OCI-LY1 (cell line): ENCODE data around the gene OR2A12.
"Not testable (repeated sequence)": the region's sequence is repeated elsewhere in the genome, so short reads cannot be mapped to it uniquely, and the experiment has no call there.

Source experiments
- H2AFZ ChIP-seq: fragments of 200-600 bp; sonication (generic), shearing (Covaris generic); 2 replicates; pipeline ENCODE4 v1.6.0; 2014; ENCODE audit warnings: antibody characterized with exemption, mild to moderate bottlenecking, low read length
- H3F3A ChIP-seq: fragments of 200-600 bp; sonication (generic), shearing (Covaris generic); 2 replicates; pipeline ENCODE4 v1.6.0; 2014; ENCODE audit warnings: mild to moderate bottlenecking, antibody characterized with exemption, low read length, moderate library complexity; ENCODE audit not compliant: insufficient read depth
- H3K27ac ChIP-seq: fragments of 200-600 bp; sonication (generic); 2 replicates; pipeline ENCODE4 v1.5.1; 2014; ENCODE audit warnings: low read length, mixed run types, mild to moderate bottlenecking, low read depth; ENCODE audit not compliant: poor library complexity, severe bottlenecking
- H3K27me3 ChIP-seq: fragments of 200-600 bp; sonication (generic); 2 replicates; pipeline ENCODE4 v1.6.0; 2014; ENCODE audit warnings: antibody characterized with exemption, mild to moderate bottlenecking, low read length, moderate library complexity; ENCODE audit not compliant: insufficient read depth
- H3K36me3 ChIP-seq: fragments of 200-600 bp; sonication (generic); 2 replicates; pipeline ENCODE4 v1.6.1; 2014; ENCODE audit warnings: mild to moderate bottlenecking, antibody characterized with exemption, low read length, moderate library complexity, mixed read lengths; ENCODE audit not compliant: insufficient read depth
- H3K4me1 ChIP-seq: fragments of 200-600 bp; sonication (generic); 2 replicates; pipeline ENCODE4 v1.5.1; 2014; ENCODE audit warnings: mild to moderate bottlenecking, low read length, moderate library complexity; ENCODE audit not compliant: insufficient read depth, severe bottlenecking
- H3K4me2 ChIP-seq: fragments of 200-600 bp; sonication (generic), shearing (Covaris generic); 2 replicates; pipeline ENCODE4 v1.6.1; 2014; ENCODE audit warnings: low read length
- H3K4me3 ChIP-seq: fragments of 200-600 bp; sonication (generic); 2 replicates; pipeline ENCODE4 v1.5.1; 2014; ENCODE audit warnings: low read length, low read depth, mild to moderate bottlenecking, mixed read lengths; ENCODE audit not compliant: poor library complexity, severe bottlenecking
- H3K79me2 ChIP-seq: fragments of 200-600 bp; shearing (Covaris generic); 2 replicates; pipeline ENCODE4 v1.6.1; 2016; ENCODE audit warnings: mixed run types, low read length, mixed read lengths; ENCODE audit not compliant: insufficient read depth
- H3K9ac ChIP-seq: fragments of 200-600 bp; sonication (generic), shearing (Covaris generic); 2 replicates; pipeline ENCODE4 v1.6.1; 2014; ENCODE audit warnings: mild to moderate bottlenecking, low read length, mixed read lengths
- H3K9me2 ChIP-seq: fragments of 200-600 bp; sonication (generic), shearing (Covaris generic); 2 replicates; pipeline ENCODE4 v1.6.1; 2014; ENCODE audit warnings: low read depth, mild to moderate bottlenecking, low read length, mixed read lengths
- H3K9me3 ChIP-seq: fragments of 200-600 bp; shearing (Covaris generic); 2 replicates; pipeline ENCODE4 v1.6.1; 2014; ENCODE audit warnings: low read length, mixed read lengths
- H4K20me1 ChIP-seq: fragments of 200-600 bp; sonication (generic), shearing (Covaris generic); 2 replicates; pipeline ENCODE4 v1.6.0; 2016; ENCODE audit warnings: mild to moderate bottlenecking, low read length; ENCODE audit not compliant: insufficient read depth
- EZH2 ChIP-seq: fragments of 200-600 bp; sonication (generic), shearing (Covaris generic); IDR thresholded peaks from 2 replicates; pipeline ENCODE4 v1.8.0; 2017; ENCODE audit warnings: borderline replicate concordance, mixed run types, mild to moderate bottlenecking, antibody characterized with exemption, low read length, moderate library complexity, mixed read lengths
- TF ChIP-seq, protein P1 (sequence below): fragments of 200-600 bp; sonication (generic), shearing (Covaris generic); IDR thresholded peaks from 2 replicates; pipeline ENCODE4 v1.5.1; 2017; ENCODE audit warnings: mild to moderate bottlenecking, antibody characterized with exemption, low read length, moderate library complexity, mixed read lengths

The OR2A12 gene

GRCh38 chr7:144118341-144118740, 32.3 kb downstream of the OR2A12 start:
- no peaks in the 10 kb centered on the region for H3K9me3 ChIP-seq
- no peak overlapping the region for H3K4me3 ChIP-seq
- no peaks in the 10 kb centered on the region for H3K36me3 ChIP-seq
- no peak overlapping the region for H3K27ac ChIP-seq
- H3K9ac ChIP-seq, result no peak overlapping the region
- H3K27me3 ChIP-seq, result no peaks in the 10 kb centered on the region
- H3K4me1 ChIP-seq, result no peaks in the 10 kb centered on the region
- 0 out of 2 replicates have a peak, but pooled peaks cover 3% of the 10 kb centered on the region for H3F3A ChIP-seq
- H3K4me2 ChIP-seq, result no peak overlapping the region
- H4K20me1 ChIP-seq, result no peaks in the 10 kb centered on the region
- no peaks in the 10 kb centered on the region; the same call in 1 of the 2 replicates for H3K9me2 ChIP-seq
- no peak overlapping the region for H2AFZ ChIP-seq
- TF ChIP-seq, protein P1, sequence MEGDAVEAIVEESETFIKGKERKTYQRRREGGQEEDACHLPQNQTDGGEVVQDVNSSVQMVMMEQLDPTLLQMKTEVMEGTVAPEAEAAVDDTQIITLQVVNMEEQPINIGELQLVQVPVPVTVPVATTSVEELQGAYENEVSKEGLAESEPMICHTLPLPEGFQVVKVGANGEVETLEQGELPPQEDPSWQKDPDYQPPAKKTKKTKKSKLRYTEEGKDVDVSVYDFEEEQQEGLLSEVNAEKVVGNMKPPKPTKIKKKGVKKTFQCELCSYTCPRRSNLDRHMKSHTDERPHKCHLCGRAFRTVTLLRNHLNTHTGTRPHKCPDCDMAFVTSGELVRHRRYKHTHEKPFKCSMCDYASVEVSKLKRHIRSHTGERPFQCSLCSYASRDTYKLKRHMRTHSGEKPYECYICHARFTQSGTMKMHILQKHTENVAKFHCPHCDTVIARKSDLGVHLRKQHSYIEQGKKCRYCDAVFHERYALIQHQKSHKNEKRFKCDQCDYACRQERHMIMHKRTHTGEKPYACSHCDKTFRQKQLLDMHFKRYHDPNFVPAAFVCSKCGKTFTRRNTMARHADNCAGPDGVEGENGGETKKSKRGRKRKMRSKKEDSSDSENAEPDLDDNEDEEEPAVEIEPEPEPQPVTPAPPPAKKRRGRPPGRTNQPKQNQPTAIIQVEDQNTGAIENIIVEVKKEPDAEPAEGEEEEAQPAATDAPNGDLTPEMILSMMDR, result no peak
- TF ChIP-seq EZH2, result no peak
- no peaks in the 10 kb centered on the region for H3K79me2 ChIP-seq

DNA sequence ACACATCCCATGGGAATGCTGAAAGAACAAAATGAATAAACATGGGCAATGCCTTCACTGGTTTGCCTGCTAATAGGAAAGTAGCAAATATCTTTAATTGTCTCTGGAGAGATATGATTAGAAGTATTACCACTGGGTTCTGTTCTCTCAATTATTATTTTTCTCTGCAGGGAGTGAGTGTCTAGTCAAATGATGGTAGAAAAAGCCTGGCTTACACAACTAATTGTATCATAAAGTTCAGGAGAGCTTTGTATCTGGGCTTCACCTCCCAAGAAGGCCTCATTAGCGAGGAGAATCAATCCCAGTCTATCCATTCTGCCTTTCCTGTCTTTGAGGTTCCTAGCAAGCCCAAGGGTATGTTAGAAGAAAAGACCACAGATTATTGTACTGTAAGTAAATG, 36.8 kb downstream of the OR2A12 start, which contains the start of gene OR2A14:
Gene OR2A14, plus strand, starts transcription at position 301 of the 400 bp plus-strand sequence. CDS start 5,937 bp downstream, outside the sequence.
- no peaks in the 10 kb centered on the region for H3K9me3 ChIP-seq
- no peaks in the 10 kb centered on the region for H3K9me2 ChIP-seq
- no peaks in the 10 kb centered on the region for H3F3A ChIP-seq
- no peaks in the 10 kb centered on the region for H3K27me3 ChIP-seq
- H3K4me1 ChIP-seq, result no peaks in the 10 kb centered on the region
- no peak within 1 kb of the TSS for H3K4me3 ChIP-seq
- TF ChIP-seq, protein P1, result no peak
- no peak for TF ChIP-seq EZH2
- no peak within 1 kb of the TSS for H3K9ac ChIP-seq
- no peak within 1 kb of the TSS for H2AFZ ChIP-seq
- H4K20me1 ChIP-seq, result no peaks in the 10 kb centered on the region
- H3K27ac ChIP-seq, result no peak within 1 kb of the TSS
- no peaks in the 10 kb centered on the region for H3K79me2 ChIP-seq
- no peak within 1 kb of the TSS for H3K4me2 ChIP-seq
- H3K36me3 ChIP-seq, result no peaks in the 10 kb centered on the region

DNA sequence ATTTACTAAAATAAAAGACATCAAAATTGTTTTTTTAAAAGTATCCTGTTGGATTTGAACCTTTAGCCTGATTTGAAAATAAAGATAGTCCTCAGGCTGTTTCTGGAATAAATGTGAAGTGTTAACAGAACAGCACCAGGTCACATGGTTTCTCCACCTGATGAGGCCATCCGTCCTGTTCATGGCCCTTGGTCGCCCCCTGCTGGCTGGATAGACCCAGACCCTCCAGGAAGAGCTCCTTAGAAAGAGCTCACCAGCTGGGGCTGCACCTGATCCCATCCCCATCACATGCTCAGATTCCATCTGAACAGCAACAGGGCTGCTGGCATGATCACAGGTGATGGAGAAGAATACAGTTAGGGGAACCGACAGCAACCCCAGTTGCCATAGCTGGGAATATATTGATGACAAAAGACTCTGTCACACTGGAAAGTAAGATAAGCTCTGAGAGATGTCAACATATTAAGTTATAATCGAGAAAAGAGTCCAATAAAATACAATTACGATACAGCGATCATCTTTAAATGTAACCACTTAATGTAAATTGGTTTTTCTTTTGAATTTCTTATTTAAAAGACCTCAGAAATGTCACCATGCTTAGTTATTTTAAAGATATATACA, 41.7 kb downstream of the OR2A12 start:
- no peaks in the 10 kb centered on the region for H4K20me1 ChIP-seq
- no peaks in the 10 kb centered on the region for H3K9me3 ChIP-seq
- no peak overlapping the region for H2AFZ ChIP-seq
- TF ChIP-seq, protein P1, result peak; percentile 97
- TF ChIP-seq EZH2, result no peak
- no peaks in the 10 kb centered on the region for H3F3A ChIP-seq
- no peak overlapping the region for H3K4me3 ChIP-seq
- no peaks in the 10 kb centered on the region for H3K79me2 ChIP-seq
- no peak overlapping the region for H3K4me2 ChIP-seq
- no peak overlapping the region for H3K27ac ChIP-seq
- H3K27me3 ChIP-seq, result no peaks in the 10 kb centered on the region
- no peaks in the 10 kb centered on the region for H3K36me3 ChIP-seq
- H3K9ac ChIP-seq, result no peak overlapping the region
- no peaks in the 10 kb centered on the region for H3K4me1 ChIP-seq
- H3K9me2 ChIP-seq, result no peaks in the 10 kb centered on the region

DNA sequence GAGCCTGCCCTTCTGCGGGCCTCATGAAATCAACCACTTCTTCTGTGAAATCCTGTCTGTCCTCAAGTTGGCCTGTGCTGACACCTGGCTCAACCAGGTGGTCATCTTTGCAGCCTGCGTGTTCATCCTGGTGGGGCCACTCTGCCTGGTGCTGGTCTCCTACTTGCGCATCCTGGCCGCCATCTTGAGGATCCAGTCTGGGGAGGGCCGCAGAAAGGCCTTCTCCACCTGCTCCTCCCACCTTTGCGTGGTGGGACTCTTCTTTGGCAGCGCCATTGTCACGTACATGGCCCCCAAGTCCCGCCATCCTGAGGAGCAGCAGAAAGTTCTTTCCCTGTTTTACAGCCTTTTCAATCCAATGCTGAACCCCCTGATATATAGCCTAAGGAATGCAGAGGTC, 43.5 kb downstream of the OR2A12 start:
- not testable (repeated sequence) for H3K4me1 ChIP-seq, H3K9me3 ChIP-seq, H3F3A ChIP-seq, H3K9ac ChIP-seq, H4K20me1 ChIP-seq, H2AFZ ChIP-seq, H3K4me2 ChIP-seq, H3K36me3 ChIP-seq, H3K27me3 ChIP-seq, H3K27ac ChIP-seq, H3K9me2 ChIP-seq, H3K4me3 ChIP-seq, H3K79me2 ChIP-seq
